Adipose tissue (tissue), 3 donors: ENCODE results near the gene TMEM250. TPM values are rescaled to one million over a fixed set of nuclear protein-coding genes. Genes with fewer than 3 reads are reported as not detected.
"Not testable (repeated sequence)": the region's sequence is repeated elsewhere in the genome, so short reads cannot be mapped to it uniquely, and the experiment has no call there.

Experiments used
- H3K27ac ChIP-seq: one replicate; pipeline ENCODE4 v1.5.1; 2013; ENCODE audit warnings: low read depth, low read length
- WGBS, 3 donors: extraction: QIAGEN DNeasy Blood & Tissue Kit; methylation state at CpG; one replicate each; pipeline ENCODE4 v1.1.7; 2013; 5-methylcytosine and 5-hydroxymethylcytosine counted together
- polyA plus RNA-seq, 3 donors: library from polyadenylated mRNA; stranded (reverse); fragments of 200-250 nt; gene quantifications; one replicate each; pipeline ENCODE4 v1.2.3, GENCODE V29; 2013
- donor health status: healthy with polysubstance abuse.
- donor health status: Bipolar disorder and iron deficiency.
- donor health status: healthy.

The TMEM250 gene
- polyA plus RNA-seq, 3 donors = 14.9 to 25.9 (median 20.4) TPM

DNA sequence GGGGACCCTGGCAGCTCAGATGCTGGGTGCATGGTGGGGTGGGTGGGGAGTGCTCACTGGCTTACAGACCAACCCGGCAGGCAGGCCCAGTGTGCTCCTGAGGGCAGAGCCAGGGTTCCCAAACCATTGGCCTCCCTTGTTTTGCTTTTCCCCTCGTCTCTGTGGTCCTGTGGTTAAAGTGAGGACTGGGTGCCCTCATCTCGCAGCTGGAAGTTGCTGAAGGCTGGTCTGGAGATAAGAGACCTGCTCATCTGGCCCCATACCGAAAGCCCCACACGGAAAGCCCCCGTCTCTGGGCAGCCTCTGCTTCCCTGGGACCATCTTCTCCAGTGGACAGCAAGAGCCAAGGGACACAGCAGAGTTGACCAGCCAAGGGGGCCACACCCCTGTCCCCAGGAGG lies 13.8 kb downstream of the TMEM250 start:
- 63 to 83% (median 68%) methylated on average over 6 of the region's 6 CpGs for WGBS, 3 donors
- no peak overlapping the region for H3K27ac ChIP-seq

DNA sequence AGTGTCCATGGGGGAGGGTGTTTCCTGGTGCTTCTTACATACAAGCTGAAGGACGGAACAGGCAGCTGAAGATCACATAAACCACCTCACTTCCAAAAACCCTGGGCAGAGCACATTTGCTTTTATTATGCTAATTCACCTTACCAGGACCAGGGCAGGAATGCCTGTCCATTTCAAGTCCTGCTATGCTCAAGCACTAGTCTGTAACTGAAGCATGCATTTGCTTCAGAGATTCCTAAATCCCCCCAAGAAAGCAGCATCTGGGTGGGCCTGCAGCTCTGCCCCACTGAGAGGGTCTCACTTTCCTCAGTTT lies 14.2 kb downstream of the TMEM250 start:
- WGBS, 3 donors = 50 to 83% (median 70%) methylated on average over 1 of the region's 1 CpG
- no peak overlapping the region for H3K27ac ChIP-seq

DNA sequence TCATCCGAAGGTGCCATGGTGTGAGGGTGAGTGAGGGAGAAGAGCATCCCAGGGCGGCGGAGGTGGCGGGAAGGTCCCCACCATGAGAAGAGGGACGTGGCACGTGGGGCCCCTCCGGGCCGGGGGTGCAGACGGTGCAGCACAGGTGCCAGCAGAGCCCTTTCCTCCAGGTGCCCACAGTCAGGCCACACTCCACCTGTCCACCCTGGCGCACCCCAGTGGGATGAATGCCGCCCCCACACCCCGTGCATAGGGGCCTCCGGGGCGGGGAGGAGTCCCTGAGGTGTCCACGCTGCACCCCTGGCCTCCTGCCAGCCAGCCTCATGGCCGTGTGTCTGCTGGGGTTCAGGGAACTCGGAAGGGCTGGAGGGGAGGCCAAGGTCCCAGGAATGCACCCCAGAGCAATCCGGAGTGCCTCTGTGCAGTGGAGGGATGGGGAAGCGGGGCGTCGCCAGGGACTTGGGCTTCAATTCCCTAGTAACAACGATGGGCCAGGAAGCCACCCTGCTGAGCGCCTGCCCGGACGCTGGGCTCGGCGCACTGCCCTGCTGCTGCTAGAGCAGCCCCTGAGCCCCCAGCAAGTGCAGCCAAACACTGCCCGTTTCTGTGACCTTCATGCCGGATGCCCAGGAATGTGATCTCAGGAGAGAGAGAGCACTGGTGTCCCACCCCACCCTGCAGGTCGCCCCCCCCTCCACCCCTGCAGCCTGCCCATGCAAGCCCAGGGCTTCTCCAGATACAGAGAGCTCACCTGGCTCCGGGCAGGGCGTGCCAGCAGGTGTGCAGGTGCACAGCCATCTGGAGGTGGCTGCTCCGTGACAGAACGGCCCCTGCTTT lies 14.8 kb downstream of the TMEM250 start:
- H3K27ac ChIP-seq = no peak overlapping the region
- WGBS, 3 donors = 38 to 72% (median 63%) methylated on average over 29 to 34 of the region's 34 CpGs

DNA sequence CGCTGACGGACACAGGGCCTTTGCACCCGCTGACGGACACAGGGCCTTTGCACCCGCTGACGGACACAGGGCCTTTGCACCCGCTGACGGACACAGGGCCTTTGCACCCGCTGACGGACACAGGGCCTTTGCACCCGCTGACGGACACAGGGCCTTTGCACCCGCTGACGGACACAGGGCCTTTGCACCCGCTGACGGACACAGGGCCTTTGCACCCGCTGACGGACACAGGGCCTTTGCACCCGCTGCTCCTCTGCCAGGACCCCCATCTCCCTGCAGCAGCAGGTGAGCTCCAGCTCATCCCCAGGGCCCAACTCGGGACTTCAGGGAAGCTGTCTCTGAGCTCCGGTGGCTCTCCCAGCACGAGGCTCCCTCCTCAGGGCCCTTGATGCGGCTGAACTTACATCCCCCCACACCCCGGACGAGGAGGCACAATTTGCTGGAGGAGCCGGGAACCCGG lies 17.0 kb downstream of the TMEM250 start:
- WGBS, 3 donors = 82 to 93% (median 89%) methylated on average over 11 to 13 of the region's 27 CpGs
- not testable (repeated sequence) for H3K27ac ChIP-seq

DNA sequence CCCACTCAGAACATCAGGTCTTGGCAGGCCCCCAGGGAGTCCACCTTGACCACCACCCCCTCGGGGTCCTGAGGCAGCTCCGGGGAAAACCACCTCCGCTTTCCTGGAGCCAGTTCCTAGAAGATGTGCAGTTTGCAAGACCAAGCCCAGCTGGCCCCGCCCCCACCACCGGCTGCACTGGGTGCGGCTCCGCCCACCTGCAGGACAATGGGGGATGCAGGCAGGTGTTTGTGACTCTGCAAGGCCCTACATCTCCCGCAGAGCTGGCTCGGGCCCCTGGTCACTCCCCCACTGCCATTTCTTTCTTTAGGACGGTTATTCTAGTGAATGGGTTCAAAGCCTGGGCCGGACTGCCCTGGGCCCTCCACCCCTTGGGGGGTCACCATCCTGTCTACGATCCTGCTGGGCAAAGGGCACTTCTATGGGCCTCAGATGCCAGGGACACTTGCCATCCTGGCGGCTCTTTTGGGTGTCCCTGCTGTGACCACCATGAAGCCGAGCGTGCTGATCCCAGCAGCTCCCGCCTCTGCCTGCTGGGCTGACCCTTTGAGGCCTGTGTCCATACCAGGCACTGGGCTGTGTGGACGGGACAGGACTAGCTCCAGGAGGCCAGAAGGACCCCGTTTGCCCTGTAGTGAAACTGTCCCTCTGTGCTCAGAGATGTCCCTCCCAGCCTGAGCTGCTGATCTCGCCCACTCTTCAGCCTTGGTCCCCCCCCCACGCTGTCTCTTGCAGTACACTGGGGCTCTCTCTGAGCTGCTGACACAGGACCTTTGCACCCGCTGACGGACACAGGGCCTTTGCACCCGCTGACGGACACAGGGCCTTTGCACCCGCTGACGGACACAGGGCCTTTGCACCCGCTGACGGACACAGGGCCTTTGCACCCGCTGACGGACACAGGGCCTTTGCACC lies 17.7 kb downstream of the TMEM250 start:
- H3K27ac ChIP-seq = no peak overlapping the region
- WGBS, 3 donors = 61 to 73% (median 71%) methylated on average over 24 to 26 of the region's 30 CpGs

DNA sequence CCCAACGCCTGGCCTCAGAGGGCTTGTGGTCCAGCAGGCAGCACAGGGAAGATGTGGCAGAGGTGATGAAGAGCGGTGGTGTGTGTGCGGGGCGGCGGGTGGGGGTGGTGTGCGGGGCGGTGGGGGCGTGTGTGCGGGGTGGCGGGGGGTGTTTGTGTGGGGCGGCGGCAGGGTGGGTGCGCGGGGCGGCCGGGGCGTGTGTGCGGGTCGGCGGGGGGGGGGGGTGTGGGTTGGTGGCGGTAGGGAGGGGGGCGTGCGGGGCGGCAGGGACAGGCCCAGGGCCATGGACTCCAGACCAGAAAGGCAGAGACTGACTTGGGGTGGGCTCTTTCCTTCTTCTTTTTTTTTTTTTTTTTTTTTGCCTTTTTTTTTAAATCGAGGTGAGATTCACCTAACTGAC lies 19.1 kb downstream of the TMEM250 start:
- WGBS, 3 donors = 67 to 83% (median 80%) methylated on average over 12 to 25 of the region's 25 CpGs
- no peak overlapping the region for H3K27ac ChIP-seq

DNA sequence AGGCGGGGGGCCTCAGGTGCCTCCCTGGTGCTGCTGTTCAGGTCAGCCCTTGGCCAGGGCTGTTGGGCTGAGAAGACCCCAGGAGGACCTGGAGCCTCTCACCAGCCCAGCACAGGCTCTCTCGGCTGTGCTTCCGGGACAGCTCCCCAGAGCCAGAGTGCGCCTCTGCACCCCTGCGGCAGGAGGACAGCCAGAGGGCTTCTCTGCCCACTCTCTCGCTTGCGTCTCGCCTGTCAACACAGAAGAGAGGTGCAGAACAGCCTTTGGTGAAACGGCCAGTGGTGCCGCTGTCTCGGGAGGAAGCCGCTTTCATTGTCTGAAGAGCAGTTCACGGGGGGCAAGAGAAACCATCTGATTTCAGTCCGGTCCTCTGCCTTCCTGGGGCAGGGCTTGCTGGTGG lies 19.8 kb downstream of the TMEM250 start:
- WGBS, 3 donors = 21 to 53% (median 26%) methylated on average over 14 of the region's 14 CpGs
- no peak overlapping the region for H3K27ac ChIP-seq

DNA sequence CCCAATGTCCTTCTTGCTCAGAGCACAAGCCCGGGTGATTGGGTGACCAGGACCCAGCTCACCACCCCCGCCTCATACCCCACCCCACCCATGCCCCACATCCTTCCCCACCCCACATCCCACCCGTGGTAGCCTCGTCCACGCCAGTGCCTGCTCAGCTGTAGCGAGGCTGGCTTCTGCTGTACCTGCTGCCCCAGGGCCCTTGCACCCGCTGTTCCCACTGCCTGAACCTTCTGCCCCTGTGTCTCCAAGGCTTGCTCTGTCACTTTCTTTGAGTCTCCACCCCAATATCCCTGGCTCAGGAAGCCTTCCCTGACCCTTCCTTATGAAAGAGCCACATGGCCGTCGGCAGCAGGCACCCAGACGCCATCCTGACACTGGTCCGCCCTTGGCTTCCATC lies 20.5 kb downstream of the TMEM250 start:
- no peak overlapping the region for H3K27ac ChIP-seq
- 82 to 85% (median 85%) methylated on average over 9 to 11 of the region's 11 CpGs for WGBS, 3 donors

DNA sequence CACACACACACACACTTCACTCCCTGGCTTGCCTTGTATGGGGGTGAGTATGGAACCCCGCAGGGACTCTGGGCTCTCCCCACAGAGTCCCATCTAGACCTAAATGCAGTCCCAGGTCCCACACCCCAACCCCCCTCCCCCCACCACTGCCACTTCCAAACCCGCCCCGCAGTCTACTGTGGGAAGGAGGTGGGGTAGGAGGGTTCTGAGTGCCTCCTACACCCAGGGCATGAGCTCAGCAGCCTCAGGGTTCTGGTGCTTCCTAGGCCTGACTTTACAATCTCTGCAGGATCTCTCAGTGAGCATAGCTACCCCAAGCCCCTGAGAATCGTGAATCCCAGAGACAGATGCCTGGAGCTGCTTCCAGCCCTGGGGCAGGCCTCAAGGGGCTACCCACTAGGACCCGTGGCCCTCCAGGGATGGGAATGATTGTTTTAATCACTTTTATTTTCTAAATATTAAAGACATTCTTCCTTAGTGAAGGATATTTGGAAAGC lies 22.1 kb downstream of the TMEM250 start:
- no peak overlapping the region for H3K27ac ChIP-seq
- 78 to 83% (median 83%) methylated on average over 5 of the region's 5 CpGs for WGBS, 3 donors

DNA sequence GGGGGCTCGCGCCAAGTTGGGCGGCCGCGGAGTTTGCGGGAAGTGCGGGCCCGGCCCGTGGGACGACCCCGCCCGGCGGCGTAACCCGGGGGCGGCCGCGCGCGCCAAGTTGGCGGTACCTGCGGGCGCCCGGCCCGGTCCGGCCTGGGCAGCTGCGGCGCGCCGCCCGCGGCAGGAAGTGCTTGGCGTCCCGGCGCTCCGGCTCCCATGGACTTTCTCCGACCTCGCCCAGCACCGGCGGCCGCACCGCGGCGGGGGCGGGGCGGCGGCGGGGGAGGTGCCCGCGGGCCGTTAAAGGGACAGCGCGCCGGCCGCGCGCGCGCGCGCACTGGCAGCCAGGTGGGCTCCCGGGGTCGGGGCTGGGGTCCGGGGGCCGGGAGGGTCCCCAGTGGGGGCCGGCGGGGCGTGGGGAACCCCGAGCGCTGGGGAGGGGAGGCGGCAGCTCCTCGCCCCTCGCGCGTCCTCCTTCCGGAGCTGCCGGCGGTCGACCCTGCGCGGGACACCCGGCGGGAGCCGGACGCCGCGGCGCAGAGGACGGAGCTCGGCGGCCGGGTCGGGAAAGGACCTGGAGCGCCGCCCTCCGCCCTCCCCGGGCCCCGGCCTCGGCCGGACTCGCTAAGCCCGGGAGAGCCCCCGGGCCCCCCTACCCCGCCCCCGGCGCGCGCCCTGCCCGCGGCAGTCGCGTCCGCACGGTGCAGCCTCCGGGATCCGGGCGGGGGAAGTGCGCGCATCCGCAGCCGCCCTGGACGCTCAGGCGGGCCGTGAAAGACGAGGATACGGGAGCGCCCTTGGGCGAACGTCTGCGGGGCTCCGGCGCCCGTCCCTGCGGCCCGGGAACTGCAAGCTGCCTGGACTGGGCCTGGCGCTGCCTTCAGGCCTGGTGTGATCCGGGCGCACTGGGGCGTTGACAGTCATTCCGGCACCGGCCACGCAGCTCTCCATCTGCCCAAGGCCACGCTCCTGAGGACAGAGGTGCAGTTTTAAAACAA lies 23.3 kb downstream of the TMEM250 start, which contains the start of gene NACC2:
TSS of gene NACC2 (minus strand) at position 220 of the 989 bp plus-strand sequence. CDS start 44,768 bp downstream, outside the sequence.
- H3K27ac ChIP-seq = peak within 1 kb of the TSS; percentile 60
- 1 to 2% (median 1%) methylated on average over 45 to 127 of the region's 143 CpGs for WGBS, 3 donors

DNA sequence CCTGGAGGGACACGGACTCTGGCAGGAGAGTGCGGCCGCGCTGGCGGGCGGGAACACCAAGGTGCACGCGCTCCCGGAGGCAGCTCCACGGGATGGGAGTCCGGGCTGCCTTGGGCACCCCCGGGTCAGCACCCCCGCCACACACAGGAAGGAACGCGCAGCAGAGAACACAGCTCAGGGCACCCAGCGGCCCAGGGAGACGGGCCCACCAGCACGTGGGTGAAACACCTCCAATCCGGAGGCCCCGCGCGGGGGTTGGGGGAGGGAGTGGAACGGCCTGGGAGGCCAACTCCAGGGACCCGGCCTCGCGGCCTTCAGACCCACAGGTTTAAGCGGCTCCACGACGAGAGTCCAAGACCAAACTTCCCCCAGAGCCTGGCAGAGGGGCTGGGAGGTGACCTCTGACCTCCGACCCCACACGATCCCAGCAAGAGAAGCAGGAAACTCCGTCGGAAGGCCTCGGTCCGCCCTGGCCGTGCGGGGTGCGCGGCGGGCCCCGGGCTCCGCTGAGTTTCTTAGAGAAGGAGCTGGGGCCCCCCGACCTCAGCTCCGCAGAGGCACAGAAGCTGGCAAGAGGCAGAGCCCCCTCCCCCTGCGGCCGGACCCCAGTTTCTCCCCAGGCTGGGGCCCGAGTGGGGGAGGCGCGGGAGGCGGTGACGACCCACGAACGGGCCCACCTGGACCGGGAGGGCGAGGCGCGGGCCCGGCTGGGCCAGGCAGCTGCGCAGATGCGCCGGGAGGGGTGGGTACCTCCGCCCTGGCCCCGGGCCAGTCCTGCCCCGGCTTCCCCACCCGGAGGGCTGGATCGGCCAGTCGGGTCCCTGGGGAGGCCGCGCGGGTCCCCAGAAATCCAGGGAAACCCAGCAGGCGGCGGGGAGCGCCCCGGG lies 24.4 kb downstream of the TMEM250 start:
- H3K27ac ChIP-seq = peak overlapping the region; percentile 29
- 1 to 6% (median 3%) methylated on average over 48 to 74 of the region's 74 CpGs for WGBS, 3 donors

DNA sequence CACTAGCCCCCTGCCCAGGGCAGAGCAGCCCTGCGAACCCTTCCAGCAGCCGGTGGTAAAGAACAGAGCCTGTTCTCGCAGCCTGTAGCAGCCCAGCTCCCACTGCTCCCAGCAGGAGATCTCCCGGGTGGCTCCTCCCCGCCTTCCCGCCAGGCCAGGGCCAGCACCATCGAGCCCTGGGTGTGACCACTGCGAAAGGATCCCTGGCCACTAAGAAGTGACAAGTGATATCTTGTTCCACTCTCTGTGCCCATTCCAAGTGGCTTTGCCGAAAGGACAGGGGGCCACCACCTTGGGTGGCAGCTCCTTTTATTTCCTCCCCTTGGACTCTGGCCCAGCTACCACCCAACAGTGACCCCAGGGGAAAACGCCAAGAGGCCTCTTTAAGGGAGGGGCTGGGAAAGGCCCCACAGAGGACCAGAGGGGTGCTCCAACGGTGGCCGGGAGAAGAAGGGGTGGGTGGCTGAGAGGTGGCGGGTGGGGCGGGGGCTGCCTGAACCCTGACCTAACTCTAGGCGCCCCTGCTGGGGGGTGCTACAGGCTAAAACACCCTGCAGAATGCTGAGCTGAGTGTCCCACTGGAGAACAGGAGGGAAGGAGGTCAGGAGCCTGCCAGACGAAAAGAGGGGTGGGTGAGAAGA lies 25.2 kb downstream of the TMEM250 start:
- WGBS, 3 donors = 39 to 50% (median 40%) methylated on average over 16 of the region's 16 CpGs
- peak overlapping the region; percentile 51 for H3K27ac ChIP-seq

DNA sequence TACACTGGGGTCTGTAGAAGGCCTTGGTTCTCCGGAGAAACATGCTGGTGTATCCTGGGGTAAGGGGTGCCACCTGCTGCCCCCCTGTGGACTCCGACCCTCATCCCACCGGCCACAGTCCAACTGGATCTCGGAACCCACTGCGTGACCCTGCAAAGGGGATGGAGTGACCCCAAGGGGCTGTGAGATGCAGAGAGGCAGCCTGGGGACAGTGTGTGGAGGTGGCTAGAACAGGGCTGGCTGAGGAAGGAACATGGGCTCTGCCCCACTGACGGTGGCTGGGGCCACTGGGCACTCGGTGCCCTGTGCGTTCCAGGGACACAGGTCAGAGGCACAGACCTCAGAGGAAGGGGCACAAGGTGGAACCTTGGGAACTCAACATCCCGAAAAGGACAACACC lies 25.9 kb downstream of the TMEM250 start:
- no peak overlapping the region for H3K27ac ChIP-seq
- 80 to 83% (median 83%) methylated on average over 9 of the region's 9 CpGs for WGBS, 3 donors

DNA sequence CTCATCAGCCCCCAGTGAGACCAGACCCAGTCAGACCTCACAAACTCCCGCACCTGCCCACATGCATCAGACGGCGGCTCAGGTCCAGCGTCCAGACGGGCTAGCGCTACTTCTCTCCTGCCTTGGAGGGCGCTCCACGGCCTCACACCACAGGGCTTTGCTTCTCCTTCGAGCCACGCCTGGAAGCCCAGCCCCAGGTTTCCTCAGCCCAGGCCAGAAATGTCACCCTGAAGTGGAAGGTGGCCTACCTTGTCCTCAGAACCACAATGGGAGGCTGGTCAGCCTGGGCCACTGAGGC lies 26.4 kb downstream of the TMEM250 start:
- 86 to 90% (median 89%) methylated on average over 10 of the region's 10 CpGs for WGBS, 3 donors
- no peak overlapping the region for H3K27ac ChIP-seq

DNA sequence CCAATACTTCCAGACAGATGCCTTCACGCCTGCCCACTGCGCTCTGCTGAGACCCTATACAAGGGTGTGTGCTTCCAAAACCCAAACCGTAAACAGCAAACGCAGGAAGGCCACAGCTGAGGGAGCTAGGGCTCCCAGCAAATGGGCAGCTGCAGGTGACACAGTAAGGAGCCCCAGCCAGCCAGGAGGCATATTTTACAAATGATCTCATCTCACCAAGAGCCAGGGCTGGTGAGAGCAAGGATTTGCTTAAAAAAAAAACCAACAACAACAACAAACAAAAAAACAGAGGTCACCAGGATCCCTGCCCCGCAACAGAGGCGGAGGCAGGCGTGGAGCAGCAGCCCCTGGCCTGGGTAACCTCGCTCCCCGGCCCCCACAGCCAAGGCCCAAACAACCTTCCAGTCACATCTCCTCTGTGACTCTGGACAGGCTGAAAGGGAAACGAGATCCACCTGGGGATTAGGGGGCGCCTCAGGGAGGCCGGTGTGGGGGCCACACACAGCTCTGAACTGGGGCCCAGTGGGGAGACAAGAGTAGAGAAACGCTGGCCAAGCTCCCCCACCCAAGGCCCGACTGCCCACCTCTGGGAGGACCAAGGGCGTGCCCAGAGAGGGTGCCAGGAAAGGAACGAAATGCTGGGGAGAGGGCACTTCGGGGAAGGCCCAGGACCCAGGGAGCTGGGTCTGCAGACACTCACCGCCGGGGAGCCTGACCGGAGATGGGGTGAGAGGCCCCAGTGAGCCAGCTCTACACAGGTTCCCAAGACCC lies 26.9 kb downstream of the TMEM250 start:
- H3K27ac ChIP-seq = no peak overlapping the region
- 84 to 88% (median 84%) methylated on average over 20 of the region's 20 CpGs for WGBS, 3 donors
